ENCODE data around the gene PCYT1B. TPM values are rescaled to one million over a fixed set of nuclear protein-coding genes. Genes with fewer than 3 reads are reported as not detected.

Gene PCYT1B
- total RNA-seq, 1 donor: 1.1 TPM

DNA sequence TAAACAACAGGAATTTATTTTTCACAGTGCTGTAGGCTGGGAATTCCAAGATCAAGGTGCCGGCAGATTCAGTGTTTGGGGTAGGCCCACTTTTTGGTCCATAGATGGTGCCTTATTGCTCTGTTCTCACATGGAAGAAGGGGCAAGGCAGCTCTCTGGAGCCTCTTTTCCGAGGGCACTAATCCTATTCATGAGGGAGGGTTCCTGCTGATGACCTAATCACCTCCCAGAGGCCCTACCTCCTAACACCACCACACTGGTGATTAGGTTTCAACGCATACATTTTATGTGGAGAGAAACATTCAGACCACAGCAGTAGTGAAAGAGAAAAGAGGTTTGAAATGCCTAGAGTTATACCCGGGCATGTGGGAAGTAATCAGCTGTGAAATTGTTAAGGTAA, 45.2 kb upstream of the PCYT1B start:
- Histone ChIP-seq H2AFZ (ENCODE audit: low read length) (peak overlapping the region; percentile 59), H3K27me3 (ENCODE audit: insufficient read depth, low read length) (no peaks in the 10 kb centered on the region), H3K79me2 (ENCODE audit: insufficient read depth, low read length) (peaks cover 29% of the 10 kb centered on the region), H3K9me3 (ENCODE audit: low read depth, low read length) (no peaks in the 10 kb centered on the region), H3K27ac (ENCODE audit: low read depth, low read length) (no peak overlapping the region), H3K4me1 (ENCODE audit: insufficient read depth, low read length) (no peaks in the 10 kb centered on the region), H4K20me1 (ENCODE audit: insufficient read depth, low read length) (no peaks in the 10 kb centered on the region), H3K4me2 (ENCODE audit: insufficient read depth, low read length) (no peak overlapping the region), H3K4me3 (ENCODE audit: insufficient read depth, low read length) (no peak overlapping the region), H3K36me3 (ENCODE audit: insufficient read depth, low read length) (no peaks in the 10 kb centered on the region)
- TF ChIP-seq, protein P1, sequence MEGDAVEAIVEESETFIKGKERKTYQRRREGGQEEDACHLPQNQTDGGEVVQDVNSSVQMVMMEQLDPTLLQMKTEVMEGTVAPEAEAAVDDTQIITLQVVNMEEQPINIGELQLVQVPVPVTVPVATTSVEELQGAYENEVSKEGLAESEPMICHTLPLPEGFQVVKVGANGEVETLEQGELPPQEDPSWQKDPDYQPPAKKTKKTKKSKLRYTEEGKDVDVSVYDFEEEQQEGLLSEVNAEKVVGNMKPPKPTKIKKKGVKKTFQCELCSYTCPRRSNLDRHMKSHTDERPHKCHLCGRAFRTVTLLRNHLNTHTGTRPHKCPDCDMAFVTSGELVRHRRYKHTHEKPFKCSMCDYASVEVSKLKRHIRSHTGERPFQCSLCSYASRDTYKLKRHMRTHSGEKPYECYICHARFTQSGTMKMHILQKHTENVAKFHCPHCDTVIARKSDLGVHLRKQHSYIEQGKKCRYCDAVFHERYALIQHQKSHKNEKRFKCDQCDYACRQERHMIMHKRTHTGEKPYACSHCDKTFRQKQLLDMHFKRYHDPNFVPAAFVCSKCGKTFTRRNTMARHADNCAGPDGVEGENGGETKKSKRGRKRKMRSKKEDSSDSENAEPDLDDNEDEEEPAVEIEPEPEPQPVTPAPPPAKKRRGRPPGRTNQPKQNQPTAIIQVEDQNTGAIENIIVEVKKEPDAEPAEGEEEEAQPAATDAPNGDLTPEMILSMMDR (IDR thresholded peaks at IDR 0.05; ENCODE audit: extremely low read depth, low read depth, low read length): no peak
- DNase-seq (ENCODE audit: insufficient read length, low spot score, missing footprints): no peak

GRCh38 chrX:24684048-24684447, 36.9 kb upstream of the PCYT1B start:
- Histone ChIP-seq H3K27ac (ENCODE audit: low read depth, low read length) (no peak overlapping the region), H3K4me3 (ENCODE audit: insufficient read depth, low read length) (no peak overlapping the region), H3K79me2 (ENCODE audit: insufficient read depth, low read length) (no peaks in the 10 kb centered on the region), H3K4me1 (ENCODE audit: insufficient read depth, low read length) (no peaks in the 10 kb centered on the region), H3K4me2 (ENCODE audit: insufficient read depth, low read length) (no peak overlapping the region), H3K36me3 (ENCODE audit: insufficient read depth, low read length) (no peaks in the 10 kb centered on the region), H3K9me3 (ENCODE audit: low read depth, low read length) (no peaks in the 10 kb centered on the region), H3K27me3 (ENCODE audit: insufficient read depth, low read length) (no peaks in the 10 kb centered on the region), H4K20me1 (ENCODE audit: insufficient read depth, low read length) (no peaks in the 10 kb centered on the region), H2AFZ (ENCODE audit: low read length) (no peak overlapping the region)
- no peak for DNase-seq (ENCODE audit: insufficient read length, low spot score, missing footprints)
- TF ChIP-seq, protein P1 (IDR thresholded peaks at IDR 0.05; ENCODE audit: extremely low read depth, low read depth, low read length): no peak

DNA sequence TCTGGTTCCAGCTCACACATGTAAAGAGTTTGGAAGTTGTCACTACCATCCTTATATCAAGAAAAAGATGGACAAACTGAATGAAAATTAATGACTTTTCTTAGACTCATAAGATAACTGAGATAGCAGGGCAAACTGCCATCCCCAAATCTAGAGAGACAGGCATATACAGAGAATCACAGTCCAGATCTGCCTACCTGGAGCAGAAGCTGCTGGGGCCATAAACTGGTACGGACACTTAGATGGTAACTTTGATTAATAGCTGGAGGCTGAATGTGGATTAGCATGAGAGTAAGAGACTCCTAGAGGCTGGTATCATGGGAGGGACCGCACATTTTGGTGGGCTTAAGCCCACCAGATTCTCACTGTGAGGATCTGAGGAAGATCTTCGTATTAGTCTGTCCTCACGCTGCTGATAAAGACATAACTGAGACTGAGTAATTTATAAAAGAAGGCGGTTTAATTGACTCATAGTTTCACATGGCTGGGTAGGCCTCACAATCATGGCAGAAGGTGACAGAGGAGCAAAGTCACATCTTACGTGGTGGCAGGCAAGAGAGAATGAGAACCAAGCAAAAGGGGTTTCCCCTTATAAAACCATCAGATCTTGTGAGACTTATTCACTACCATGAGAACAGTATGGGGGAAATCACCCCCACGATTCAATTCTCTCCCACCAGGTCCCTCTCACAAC, 35.7 kb upstream of the PCYT1B start:
- no peak overlapping the region for H2AFZ ChIP-seq (ENCODE audit: low read length)
- DNase-seq (ENCODE audit: insufficient read length, low spot score, missing footprints): no peak
- no peak overlapping the region for H3K4me3 ChIP-seq (ENCODE audit: insufficient read depth, low read length)
- no peaks in the 10 kb centered on the region for H3K36me3 ChIP-seq (ENCODE audit: insufficient read depth, low read length)
- no peak overlapping the region for H3K4me2 ChIP-seq (ENCODE audit: insufficient read depth, low read length)
- no peaks in the 10 kb centered on the region for H3K27me3 ChIP-seq (ENCODE audit: insufficient read depth, low read length)
- no peaks in the 10 kb centered on the region for H3K79me2 ChIP-seq (ENCODE audit: insufficient read depth, low read length)
- TF ChIP-seq, protein P1 (IDR thresholded peaks at IDR 0.05; ENCODE audit: extremely low read depth, low read depth, low read length): no peak
- H3K27ac ChIP-seq (ENCODE audit: low read depth, low read length): no peak overlapping the region
- no peaks in the 10 kb centered on the region for H4K20me1 ChIP-seq (ENCODE audit: insufficient read depth, low read length)
- no peaks in the 10 kb centered on the region for H3K9me3 ChIP-seq (ENCODE audit: low read depth, low read length)
- H3K4me1 ChIP-seq (ENCODE audit: insufficient read depth, low read length): no peaks in the 10 kb centered on the region

- TF ChIP-seq, protein P1 (IDR thresholded peaks at IDR 0.05; ENCODE audit: extremely low read depth, low read depth, low read length): peak; percentile 59
- DNase-seq (ENCODE audit: insufficient read length, low spot score, missing footprints): no peak
- no peaks in the 10 kb centered on the region for H3K4me1 ChIP-seq (ENCODE audit: insufficient read depth, low read length)
These were observed 29.4 kb upstream of the PCYT1B start for GRCh38 chrX:24676403-24677024.

More at GRCh38 chrX:24676403-24677024, 29.4 kb upstream of the PCYT1B start:
- Histone ChIP-seq H3K4me3 (ENCODE audit: insufficient read depth, low read length) (no peak overlapping the region), H3K9me3 (ENCODE audit: low read depth, low read length) (no peaks in the 10 kb centered on the region), H4K20me1 (ENCODE audit: insufficient read depth, low read length) (no peaks in the 10 kb centered on the region), H3K27me3 (ENCODE audit: insufficient read depth, low read length) (no peaks in the 10 kb centered on the region), H3K4me2 (ENCODE audit: insufficient read depth, low read length) (no peak overlapping the region), H3K36me3 (ENCODE audit: insufficient read depth, low read length) (no peaks in the 10 kb centered on the region), H2AFZ (ENCODE audit: low read length) (no peak overlapping the region), H3K27ac (ENCODE audit: low read depth, low read length) (no peak overlapping the region), H3K79me2 (ENCODE audit: insufficient read depth, low read length) (no peaks in the 10 kb centered on the region)
